ENCODE results near the gene ZMIZ1.

Gene ZMIZ1

GRCh38 chr10:79314761-79315601 is 246.2 kb downstream of the ZMIZ1 start:
- no peak overlapping the region for H3K4me3 Mint-ChIP-seq
- peaks cover 7% of the 10 kb centered on the region for H3K27me3 Mint-ChIP-seq
- no peaks in the 10 kb centered on the region for H3K9me3 Mint-ChIP-seq
- no peak overlapping the region for H3K27ac Mint-ChIP-seq
- intact Hi-C loops (cut with micrococcal nuclease): no loop called here
- peaks cover 67% of the 10 kb centered on the region for H3K36me3 Mint-ChIP-seq (ENCODE audit: low read depth)
- H3K4me1 Mint-ChIP-seq (ENCODE audit: low read depth): peaks cover 46% of the 10 kb centered on the region

DNA sequence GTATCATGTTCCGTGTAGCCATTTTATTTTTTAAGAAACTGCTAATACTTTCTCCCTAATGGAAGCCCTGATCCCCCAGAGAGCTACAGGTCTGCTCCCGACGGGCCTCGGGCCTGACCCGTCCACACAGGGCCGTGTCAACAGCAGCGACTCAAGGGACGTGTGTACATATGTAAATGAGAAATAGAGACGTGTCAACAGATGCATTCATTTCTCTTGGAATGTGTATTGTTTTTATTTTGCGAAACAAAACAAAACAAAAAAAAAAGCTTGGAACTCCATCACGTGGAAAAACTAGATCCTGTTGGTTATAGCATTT is 246.8 kb downstream of the ZMIZ1 start:
- peaks cover 47% of the 10 kb centered on the region for H3K4me1 Mint-ChIP-seq (ENCODE audit: low read depth)
- peaks cover 7% of the 10 kb centered on the region for H3K27me3 Mint-ChIP-seq
- no peak overlapping the region for H3K27ac Mint-ChIP-seq
- no peaks in the 10 kb centered on the region for H3K9me3 Mint-ChIP-seq
- intact Hi-C loops (cut with micrococcal nuclease): no loop called here
- H3K36me3 Mint-ChIP-seq (ENCODE audit: low read depth): peaks cover 61% of the 10 kb centered on the region
- no peak overlapping the region for H3K4me3 Mint-ChIP-seq

DNA sequence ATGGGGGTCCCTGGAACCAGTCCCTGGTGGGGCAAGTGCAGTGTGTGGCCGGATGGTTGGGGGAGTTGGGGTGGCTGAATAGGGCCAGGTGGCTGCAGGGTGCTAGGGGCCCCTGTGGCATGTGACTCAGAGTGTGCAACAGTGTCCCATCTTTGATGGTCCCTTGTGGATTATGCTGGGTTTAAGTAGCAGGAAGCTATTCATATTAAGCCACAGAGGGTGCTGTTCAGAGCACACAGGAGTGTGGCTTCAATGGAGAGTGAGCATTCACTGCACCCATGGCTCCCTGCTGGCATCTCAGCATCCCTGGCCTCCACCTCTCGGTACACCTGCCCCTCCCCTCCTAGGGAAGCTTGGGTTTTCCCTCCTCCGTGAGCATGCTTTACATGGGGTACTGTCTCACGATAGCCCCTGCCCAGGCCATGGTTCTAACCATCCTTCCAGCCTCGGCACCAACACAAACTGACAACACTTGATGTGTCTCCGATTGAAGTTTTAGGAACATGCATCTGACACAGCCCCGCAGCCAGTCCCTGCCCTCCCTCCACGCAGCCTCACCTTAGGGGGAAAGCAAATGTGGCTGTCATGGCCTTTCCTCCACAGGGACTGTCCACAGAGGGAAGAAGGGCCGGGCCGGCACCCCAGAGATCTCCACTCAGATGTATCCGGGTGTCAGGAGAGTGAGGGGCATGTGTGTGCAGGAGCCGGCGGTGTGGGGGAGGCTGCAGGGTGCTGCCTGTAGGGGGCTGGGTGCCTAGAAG is 248.1 kb downstream of the ZMIZ1 start:
- H3K27me3 Mint-ChIP-seq: peaks cover 7% of the 10 kb centered on the region
- peaks cover 45% of the 10 kb centered on the region for H3K4me1 Mint-ChIP-seq (ENCODE audit: low read depth)
- H3K4me3 Mint-ChIP-seq: no peak overlapping the region
- H3K9me3 Mint-ChIP-seq: no peaks in the 10 kb centered on the region
- H3K36me3 Mint-ChIP-seq (ENCODE audit: low read depth): peaks cover 48% of the 10 kb centered on the region
- peak overlapping the region; percentile 61 for H3K27ac Mint-ChIP-seq
- intact Hi-C loops (cut with micrococcal nuclease): no loop called here

- Mint-ChIP-seq H3K4me3 (no peak overlapping the region), H3K27ac (peak overlapping the region; percentile 61), H3K36me3 (ENCODE audit: low read depth) (peaks cover 33% of the 10 kb centered on the region), H3K27me3 (peaks cover 7% of the 10 kb centered on the region), H3K4me1 (ENCODE audit: low read depth) (peaks cover 56% of the 10 kb centered on the region), H3K9me3 (no peaks in the 10 kb centered on the region)
- intact Hi-C loops (cut with micrococcal nuclease): no loop called here
These were observed 249.6 kb downstream of the ZMIZ1 start for GRCh38 chr10:79318369-79318768.

GRCh38 chr10:79319115-79319771 is 250.5 kb downstream of the ZMIZ1 start:
- Mint-ChIP-seq H3K4me3 (no peak overlapping the region), H3K9me3 (no peaks in the 10 kb centered on the region), H3K36me3 (ENCODE audit: low read depth) (peaks cover 24% of the 10 kb centered on the region), H3K27ac (peak overlapping the region; percentile 61), H3K4me1 (ENCODE audit: low read depth) (peaks cover 59% of the 10 kb centered on the region), H3K27me3 (peaks cover 7% of the 10 kb centered on the region)
- intact Hi-C loops (cut with micrococcal nuclease): no loop called here

GRCh38 chr10:79320316-79320715 is 251.6 kb downstream of the ZMIZ1 start:
- intact Hi-C loops (cut with micrococcal nuclease): no loop called here
- Mint-ChIP-seq H3K27ac (no peak overlapping the region), H3K36me3 (ENCODE audit: low read depth) (peaks cover 13% of the 10 kb centered on the region)

DNA sequence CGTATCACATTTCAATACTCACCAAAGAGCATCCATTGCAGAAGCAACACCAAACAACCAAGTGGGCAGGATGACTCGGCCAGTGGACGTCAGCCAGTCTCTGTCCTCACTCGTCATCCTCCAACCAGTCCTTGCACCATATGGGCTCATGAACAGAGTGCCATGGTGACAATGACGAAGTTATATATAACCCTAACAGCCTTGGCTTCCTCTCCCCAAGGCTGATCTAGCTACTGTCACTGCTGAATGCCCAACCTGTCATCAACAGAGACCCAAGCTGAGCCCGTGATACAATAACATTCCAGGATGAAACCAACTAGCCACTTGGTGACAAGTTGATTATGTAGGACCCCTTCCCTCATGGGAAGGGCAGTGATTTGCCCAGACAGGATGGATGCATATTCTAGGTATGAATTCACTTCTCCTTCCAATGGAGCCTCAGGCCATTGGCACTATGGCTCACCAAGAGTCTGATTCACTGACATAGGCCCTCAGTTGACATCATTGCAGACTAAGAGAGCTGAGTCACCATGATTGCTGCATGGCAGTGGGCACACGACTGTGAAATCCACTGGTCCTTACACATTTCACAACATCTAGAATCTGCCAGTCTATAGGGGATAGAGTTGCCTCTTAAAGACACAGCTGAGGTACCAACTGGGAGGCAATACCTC is 252.2 kb downstream of the ZMIZ1 start:
- Mint-ChIP-seq H3K27me3 (peaks cover 9% of the 10 kb centered on the region), H3K36me3 (ENCODE audit: low read depth) (peaks cover 7% of the 10 kb centered on the region), H3K27ac (no peak overlapping the region), H3K4me3 (no peak overlapping the region), H3K4me1 (ENCODE audit: low read depth) (peaks cover 59% of the 10 kb centered on the region), H3K9me3 (no peaks in the 10 kb centered on the region)
- intact Hi-C loops (cut with micrococcal nuclease): no loop called here

More at GRCh38 chr10:79320316-79320715, 251.6 kb downstream of the ZMIZ1 start:
- peaks cover 9% of the 10 kb centered on the region for H3K27me3 Mint-ChIP-seq
- peaks cover 59% of the 10 kb centered on the region for H3K4me1 Mint-ChIP-seq (ENCODE audit: low read depth)
- no peak overlapping the region for H3K4me3 Mint-ChIP-seq
- H3K9me3 Mint-ChIP-seq: no peaks in the 10 kb centered on the region

- H3K27me3 Mint-ChIP-seq: peaks cover 9% of the 10 kb centered on the region
- no peak overlapping the region for H3K4me3 Mint-ChIP-seq
- no peaks in the 10 kb centered on the region for H3K9me3 Mint-ChIP-seq
- H3K36me3 Mint-ChIP-seq (ENCODE audit: low read depth): peaks cover 7% of the 10 kb centered on the region
- no peak overlapping the region for H3K27ac Mint-ChIP-seq
- intact Hi-C loops (cut with micrococcal nuclease): no loop called here
- H3K4me1 Mint-ChIP-seq (ENCODE audit: low read depth): peaks cover 57% of the 10 kb centered on the region
These were observed 252.7 kb downstream of the ZMIZ1 start for GRCh38 chr10:79321494-79321882.

DNA sequence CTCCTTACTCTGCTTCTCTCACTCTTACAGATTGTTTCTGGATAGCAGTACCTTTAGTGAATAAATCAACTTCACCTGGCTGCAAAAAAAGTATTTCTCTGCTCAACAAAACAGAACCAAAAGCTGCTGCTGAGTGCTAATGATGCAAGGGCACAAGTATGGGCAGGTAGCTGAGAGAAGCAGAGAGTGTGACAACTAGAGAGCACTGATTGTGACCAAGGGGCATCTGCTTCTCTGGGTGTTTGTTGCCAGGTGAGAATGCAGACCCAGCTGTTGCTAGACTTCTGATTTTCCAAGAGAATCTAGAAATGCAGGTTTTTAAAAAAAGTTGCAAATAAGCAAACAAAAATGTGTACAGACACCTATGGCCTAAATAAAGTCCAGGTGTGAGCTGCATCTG is 253.2 kb downstream of the ZMIZ1 start:
- H3K27ac Mint-ChIP-seq: no peak overlapping the region
- intact Hi-C loops (cut with micrococcal nuclease): no loop called here
- peaks cover 52% of the 10 kb centered on the region for H3K4me1 Mint-ChIP-seq (ENCODE audit: low read depth)
- H3K36me3 Mint-ChIP-seq (ENCODE audit: low read depth): peaks cover 7% of the 10 kb centered on the region
- H3K27me3 Mint-ChIP-seq: peaks cover 9% of the 10 kb centered on the region
- H3K4me3 Mint-ChIP-seq: no peak overlapping the region
- H3K9me3 Mint-ChIP-seq: no peaks in the 10 kb centered on the region

DNA sequence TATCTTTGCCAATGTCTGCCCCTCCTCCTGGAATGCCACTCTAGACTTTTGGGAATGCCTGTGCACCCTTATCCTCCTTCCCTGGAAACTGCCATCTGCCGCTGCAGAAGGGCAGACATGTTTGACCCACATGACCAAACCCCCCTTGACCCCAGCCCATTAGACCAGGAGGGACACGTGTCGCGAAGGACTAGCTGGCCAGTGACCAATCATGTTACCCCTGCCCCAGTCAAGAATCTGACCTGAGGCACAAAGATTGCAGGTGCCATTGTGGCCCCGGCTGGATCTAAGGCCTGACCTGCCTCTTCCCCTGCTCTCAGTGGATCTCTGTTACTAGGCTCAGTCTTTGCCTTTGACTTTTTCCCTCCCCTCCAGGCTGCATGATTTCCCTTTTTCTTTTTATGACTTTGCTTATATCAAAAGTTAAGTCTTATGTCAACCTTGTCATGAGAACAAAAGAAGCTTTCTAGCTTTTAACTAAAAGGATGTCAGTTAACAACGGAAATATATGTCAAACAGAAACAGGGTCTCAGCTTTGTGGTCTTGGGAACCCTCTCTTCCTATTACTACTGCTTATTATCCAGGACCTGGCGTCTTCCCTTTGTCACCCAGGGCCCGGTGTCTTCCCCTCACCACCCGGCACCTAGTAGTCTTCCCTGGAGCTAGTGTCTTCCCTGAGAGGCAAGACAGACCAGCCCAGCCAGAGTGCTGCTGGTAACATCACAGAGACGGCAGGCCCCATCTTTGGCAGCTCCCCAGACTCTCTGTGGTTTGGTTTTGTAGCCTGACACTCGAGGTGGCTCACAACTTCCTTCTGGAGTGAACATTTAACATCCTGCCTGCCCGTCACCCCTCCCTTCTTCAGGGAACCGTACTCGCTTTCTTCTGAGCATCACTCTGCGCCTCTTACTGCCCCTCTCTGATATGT is 254.1 kb downstream of the ZMIZ1 start:
- H3K9me3 Mint-ChIP-seq: no peaks in the 10 kb centered on the region
- H3K4me3 Mint-ChIP-seq: no peak overlapping the region
- H3K27ac Mint-ChIP-seq: peak overlapping the region; percentile 63
- intact Hi-C loops (cut with micrococcal nuclease): no loop called here
- peaks cover 7% of the 10 kb centered on the region for H3K36me3 Mint-ChIP-seq (ENCODE audit: low read depth)
- peaks cover 13% of the 10 kb centered on the region for H3K27me3 Mint-ChIP-seq
- peaks cover 43% of the 10 kb centered on the region for H3K4me1 Mint-ChIP-seq (ENCODE audit: low read depth)

DNA sequence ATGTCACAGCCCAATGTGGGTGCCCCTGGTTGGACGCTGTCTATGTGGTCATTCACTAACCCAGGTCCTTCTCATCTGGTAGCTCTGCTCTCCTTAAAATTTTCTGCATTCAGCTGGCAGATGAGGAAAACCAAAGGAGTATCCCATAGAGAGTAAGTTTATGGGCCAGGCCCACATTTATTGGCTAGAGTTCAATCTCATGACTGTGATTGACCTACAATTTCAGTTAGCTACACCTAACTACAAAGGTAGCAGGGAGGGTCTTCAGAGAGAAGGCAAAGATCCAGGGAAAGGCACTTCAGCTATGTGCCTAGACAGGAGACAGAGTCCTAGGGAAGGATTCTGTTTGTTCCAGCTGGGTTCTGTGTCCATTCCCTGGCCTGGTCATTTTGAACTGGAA is 254.8 kb downstream of the ZMIZ1 start:
- Mint-ChIP-seq H3K4me3 (no peak overlapping the region), H3K4me1 (ENCODE audit: low read depth) (peaks cover 37% of the 10 kb centered on the region), H3K9me3 (no peaks in the 10 kb centered on the region), H3K36me3 (ENCODE audit: low read depth) (peaks cover 4% of the 10 kb centered on the region), H3K27me3 (peaks cover 10% of the 10 kb centered on the region), H3K27ac (no peak overlapping the region)
- intact Hi-C loops (cut with micrococcal nuclease): no loop called here

DNA sequence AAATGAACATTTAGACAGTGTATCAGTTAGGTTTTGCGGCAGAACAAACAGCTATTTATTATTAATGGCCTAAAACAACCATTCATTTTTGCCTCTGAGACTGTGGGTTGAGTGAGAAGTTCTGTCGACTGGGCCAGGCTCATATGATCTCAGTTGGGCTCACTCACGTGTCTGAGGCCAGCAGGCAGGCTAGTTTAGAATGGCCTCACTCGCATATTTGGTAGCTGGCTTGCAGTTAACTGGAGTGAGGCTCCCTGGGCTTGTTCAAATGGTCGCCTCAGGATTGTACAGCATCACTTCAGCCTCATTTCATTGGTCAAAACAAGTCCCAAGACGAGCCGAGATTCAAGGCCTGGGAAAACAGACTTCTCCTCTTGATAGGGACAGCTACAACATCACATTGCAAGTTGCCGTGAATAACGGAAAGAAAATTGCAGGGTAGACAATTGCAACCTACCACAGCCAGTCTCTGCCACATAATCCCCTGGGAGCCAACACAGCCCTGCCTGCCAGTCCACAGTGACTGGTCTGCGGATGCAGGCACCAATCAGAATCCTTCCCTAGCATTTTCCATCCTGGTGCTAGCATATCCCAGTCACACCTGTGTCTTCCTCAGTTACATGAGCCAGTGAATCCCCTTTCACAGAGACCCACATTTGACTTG is 255.4 kb downstream of the ZMIZ1 start:
- Mint-ChIP-seq H3K27ac (no peak overlapping the region), H3K4me3 (no peak overlapping the region), H3K4me1 (ENCODE audit: low read depth) (peaks cover 35% of the 10 kb centered on the region), H3K27me3 (peaks cover 8% of the 10 kb centered on the region), H3K36me3 (ENCODE audit: low read depth) (no peaks in the 10 kb centered on the region), H3K9me3 (no peaks in the 10 kb centered on the region)
- intact Hi-C loops (cut with micrococcal nuclease): no loop called here

Data from dendritic cell treated with granulocyte-macrophage colony-stimulating factor and Interleukin-4, amounts not matched to agents 40 ng/mL and 50 ng/mL, for 4 days (primary cell).